Activated CD4-positive, alpha-beta T cell treated with anti-CD3 and anti-CD28 coated beads for 48 hours (primary cell): ENCODE data around the gene CAMTA1.

ENCODE experiments used
- DNase-seq: peaks from one replicate; pipeline ENCODE4 v3.0.0-alpha.2; 2020

The CAMTA1 gene

DNA sequence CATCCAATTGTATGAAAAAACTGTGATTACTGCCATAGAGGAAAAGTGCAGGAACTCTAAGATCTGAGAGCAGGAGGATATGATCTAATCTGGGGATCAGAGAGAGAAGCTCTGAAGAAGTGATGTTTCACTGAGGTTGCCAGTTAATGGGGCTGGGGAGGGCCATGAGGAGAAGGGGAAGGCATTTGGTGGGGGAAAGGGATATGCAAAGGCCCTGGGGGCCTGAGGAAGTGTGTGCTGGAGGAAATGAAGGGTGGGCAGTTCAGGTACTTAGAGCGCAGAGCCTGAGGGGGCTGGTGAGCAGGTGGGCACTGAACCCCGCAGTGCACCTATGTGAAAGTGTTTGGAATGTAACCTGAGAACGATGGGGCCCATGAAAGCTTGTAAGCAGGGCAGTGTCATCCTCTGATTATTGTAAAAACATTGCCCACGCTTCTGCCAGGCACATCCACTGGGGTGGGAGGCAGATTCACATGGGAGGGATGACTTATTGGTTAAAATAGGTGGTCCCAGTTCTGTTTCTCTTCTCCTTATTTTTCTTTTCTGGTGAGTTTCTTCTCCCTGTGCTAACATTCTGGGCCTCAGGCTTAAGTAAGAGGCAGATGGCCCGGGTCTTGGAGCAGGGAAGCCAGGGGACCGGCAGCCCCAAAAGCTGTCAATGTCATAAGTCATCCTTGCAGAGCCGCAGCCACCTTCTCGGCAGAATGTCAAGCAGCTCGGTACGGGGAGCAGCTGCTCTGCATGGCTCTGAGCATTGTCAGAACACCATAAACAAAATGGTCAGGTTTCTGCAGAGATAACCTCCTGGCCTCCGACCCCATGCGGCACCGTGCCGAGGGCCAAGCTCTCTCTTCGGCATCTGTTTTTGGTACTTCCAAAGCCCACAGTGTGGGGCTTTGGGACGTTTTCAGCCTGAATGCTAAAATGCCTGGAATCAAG lies 493.8 kb downstream of the CAMTA1 start:
- DNase-seq, result no peak

DNA sequence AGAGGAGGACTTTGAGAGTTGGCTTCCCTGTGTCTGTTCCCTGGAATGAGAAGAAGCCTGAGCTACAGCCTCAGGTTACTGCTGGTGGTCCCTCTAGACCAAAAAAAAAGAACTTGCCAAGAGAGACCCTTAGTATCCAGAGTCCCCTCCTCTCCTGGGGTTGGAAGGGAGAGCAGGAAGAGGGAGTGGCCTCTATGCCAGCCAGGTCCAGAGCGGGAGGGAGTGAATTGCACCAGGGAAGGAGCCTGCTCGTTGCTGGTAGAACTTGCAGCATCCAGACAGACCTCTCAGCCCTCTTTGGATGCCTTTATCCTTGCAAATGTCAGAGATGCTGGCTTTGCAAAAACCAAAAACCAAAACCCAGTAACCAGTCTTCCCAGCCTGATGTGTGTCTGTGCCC lies 494.5 kb downstream of the CAMTA1 start:
- no peak for DNase-seq

DNA sequence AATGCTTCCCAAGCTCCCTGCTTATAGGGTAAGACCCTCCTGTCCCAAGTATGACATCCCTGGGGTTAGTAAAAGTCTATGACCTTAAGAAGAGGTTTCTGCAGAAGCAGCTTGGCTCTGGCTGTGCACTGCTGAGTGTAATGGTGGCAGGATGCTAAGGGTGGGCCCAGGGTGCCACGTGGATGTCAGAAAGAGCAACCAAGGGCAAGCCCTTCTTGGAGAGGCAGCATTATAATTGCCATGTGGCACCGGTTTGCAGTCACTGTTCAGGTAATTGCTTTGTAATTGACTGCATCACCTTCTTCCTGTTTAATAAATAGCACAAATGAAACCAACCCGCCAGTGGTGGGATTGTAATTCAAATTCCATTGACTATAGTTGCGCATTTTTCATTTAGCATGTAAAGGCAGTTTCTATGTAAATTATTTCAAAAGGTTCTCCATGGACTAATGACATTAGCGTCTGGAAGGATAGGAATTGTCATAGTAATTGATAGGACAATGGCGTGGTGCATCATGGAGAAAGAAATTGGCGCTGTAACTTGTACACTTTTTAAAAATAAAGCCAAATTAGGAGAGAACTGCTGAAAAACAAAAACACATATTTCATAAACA lies 495.2 kb downstream of the CAMTA1 start:
- DNase-seq, result no peak

DNA sequence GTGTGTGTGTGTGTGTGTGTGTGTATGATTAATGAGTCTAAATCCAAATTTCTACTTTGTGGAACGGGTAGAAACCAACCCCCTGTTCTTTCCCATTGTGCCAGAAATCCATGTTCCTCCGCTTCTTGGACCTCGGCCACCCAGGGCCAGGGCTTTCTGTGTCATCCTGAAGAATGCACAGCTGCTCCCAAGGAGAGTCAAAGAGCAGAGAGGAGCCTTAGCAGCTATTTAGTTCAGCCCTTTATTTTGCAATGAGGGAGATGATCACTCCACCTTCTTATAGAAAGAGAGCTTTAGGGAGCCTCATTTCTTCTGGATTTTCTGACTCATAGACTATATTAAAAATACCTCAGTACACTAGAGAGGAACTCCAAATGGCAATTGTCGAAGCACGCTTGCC lies 496.6 kb downstream of the CAMTA1 start:
- no peak for DNase-seq

DNA sequence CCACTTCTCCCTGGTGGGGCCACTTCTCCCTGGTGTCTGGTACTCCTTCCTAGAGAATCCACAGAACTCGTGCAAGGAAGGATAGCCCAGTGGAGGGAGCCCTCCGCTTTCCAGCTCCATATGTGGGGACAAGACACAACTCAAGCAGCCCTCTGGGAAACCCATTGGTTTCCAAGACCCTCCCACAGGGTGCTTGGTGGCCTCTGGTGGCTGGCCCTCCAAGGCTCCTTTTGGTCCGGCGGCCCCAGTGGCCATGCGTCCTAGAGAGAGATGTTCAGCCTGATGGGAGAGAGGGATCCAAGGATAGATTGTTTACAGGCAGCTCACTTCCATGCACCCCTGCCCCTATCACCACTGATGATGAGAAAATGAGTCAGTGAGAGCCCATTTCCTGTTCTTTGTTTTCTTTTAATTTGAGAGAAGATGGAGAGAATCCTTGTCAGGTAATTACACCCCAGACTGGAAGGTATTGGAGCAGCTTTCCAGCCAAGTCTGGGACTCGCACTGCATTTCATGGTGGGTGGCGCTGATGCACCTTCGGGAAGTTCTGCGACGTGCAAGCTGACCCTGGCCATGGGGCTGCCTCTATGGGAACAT lies 499.7 kb downstream of the CAMTA1 start:
- no peak for DNase-seq

DNA sequence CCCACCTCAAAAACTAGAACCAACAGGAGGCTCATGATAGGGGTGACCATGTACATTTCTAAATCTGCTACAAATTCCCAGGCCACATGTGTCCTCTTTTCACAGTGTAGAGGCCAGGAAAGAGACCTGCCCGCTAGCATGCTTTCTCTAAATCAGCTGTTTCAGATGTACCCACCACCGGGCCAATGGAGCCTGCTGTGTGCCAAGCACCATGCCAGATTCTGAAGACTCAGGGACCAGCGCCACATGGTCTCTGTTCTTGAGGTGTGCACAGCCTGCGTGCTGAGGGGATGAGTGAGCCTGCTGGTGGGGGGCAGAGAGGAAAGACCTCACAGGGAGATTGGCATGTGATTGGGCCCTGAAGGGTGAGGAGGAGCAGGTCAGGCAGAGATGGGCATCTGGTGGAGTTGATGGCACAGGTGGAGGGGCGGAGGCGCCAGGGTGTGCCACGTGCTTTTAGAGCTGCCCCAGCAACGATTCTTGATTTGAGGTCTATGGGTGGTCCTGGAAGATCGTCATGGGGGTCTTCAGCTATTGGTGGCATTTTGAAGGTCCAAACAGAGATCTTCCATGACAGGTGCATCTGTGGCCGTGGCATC lies 500.7 kb downstream of the CAMTA1 start:
- DNase-seq, result no peak

DNA sequence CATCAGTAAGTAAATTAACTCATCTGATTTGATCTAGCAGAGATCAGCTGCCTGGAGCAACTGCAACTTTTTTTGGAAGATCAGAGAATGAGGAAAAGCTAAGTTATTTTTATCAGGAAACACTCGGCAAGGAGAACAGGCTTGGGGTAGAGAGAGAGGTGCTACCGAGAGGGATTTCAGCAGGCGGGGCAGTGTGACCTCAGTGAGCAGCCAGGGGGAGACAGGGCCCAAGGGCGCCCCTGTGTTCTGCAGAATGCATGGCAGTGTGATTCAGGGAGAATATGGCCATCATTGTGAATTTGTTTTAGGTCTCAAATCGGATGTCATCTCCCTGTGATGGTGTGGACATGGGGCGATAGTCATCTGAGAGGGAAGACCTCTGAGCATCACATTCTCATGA lies 501.8 kb downstream of the CAMTA1 start:
- DNase-seq, result no peak

DNA sequence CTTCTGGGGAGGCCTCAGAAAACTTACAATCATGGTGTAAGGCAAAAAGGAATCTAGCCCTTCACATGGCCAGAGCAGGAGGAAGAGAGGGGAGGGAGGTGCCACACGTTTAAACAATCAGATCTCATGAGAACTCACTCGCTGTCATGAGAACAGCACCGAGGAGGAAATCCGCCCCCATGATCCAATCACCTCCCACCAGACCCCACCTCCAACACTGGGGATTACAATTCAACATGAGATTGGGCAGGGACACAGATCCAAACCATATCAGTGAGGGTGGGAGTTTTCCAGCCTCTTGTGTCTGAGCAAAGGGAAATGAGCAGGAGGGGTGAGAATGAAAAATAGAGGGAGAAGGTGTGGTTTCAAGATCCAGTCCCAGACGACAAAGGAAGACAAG lies 503.7 kb downstream of the CAMTA1 start:
- DNase-seq, result no peak

DNA sequence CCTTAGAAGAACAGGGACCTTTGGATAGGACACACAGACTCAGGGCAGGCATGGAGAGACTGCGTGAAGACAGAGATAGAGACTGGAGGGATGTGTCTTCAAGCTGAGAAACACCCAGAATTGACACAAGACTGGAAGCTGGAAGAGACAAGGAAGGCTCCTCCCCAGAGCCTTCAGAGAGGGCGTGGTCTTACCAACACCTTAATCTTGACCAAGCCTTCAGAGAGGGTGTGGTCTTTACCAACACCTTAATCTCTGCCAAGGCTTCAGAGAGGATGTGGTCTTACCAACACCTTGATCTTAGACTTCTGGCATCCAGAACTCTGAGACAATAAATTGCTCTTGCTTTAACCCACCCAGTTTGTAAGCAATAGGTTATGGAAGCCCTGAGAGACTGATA lies 504.4 kb downstream of the CAMTA1 start:
- DNase-seq, result no peak

DNA sequence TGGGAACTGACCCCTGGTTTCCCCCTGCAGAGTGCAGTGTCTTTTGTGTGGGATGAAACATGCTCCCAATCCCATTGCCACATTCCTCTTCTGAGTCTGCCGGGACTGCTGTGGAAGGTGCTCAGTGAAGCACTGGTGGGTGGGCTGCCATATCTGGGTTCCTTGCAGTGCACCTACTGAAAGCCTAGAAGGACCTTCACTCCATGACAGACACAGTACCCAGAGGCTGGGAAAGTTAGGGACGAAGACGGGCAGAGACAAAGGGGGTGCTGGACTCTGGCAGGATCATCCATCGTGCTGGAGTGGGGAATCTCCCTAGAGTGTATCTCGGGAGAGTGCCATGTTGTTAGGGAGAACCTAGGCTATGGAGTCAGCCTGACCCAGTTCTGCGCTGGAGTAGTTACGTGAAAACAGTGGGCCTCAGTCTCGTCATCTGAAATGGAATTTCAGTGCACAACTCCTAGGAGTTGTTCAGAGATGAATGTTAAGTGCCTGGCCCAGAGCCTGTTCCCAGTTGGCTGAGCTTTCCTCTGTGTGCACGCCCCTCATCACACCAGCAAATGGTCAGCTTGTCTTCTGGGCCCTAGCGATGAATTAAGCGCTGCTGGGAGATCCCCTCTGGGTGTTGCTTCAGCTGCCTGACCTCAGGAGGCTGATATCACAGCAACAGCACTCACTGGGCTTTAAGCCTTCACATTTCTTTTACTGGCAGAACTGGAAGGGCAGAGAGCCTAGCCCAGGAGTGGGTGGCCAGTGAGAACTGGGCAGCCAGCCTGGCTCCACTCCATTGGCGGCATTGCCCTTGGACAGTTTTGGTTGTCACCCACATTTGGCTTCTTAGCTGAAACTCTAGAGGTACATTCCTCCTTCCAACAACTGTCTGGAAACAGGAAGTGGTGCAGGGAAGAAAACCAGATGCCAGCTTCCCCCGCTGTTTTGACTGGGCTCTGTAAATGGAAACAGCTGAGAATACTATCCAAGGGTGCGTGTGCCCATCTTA lies 506.0 kb downstream of the CAMTA1 start:
- DNase-seq, result no peak

DNA sequence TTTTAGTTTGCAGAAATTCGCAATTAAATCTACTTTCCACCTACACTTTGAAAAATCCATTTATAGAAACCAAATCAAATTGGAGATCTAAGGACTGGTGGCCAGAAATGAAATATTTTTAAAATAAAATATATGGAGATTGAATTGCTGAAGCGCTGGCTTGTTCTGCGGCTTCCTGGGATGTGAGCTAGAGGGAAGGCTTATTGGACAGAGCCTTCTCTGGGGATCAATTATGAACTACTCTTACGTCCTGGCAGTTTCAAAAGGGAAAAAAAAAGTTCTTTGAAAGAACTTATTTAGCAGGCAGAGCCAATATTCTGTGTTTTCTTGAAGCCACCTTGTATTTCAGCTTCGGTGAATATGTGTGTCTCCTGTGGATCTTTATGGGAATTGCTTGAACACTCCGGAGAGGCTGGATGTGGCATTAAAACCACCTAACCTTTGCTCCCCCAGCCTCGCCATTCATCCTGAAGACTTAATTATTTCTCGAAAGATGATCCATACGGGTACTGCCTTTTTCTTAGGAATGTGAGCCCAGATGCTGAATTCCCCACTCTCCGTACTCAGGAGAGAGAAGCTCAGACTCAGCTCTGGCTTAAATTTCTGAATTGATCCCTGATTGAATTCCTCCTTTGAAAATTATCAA lies 506.9 kb downstream of the CAMTA1 start:
- DNase-seq, result no peak

DNA sequence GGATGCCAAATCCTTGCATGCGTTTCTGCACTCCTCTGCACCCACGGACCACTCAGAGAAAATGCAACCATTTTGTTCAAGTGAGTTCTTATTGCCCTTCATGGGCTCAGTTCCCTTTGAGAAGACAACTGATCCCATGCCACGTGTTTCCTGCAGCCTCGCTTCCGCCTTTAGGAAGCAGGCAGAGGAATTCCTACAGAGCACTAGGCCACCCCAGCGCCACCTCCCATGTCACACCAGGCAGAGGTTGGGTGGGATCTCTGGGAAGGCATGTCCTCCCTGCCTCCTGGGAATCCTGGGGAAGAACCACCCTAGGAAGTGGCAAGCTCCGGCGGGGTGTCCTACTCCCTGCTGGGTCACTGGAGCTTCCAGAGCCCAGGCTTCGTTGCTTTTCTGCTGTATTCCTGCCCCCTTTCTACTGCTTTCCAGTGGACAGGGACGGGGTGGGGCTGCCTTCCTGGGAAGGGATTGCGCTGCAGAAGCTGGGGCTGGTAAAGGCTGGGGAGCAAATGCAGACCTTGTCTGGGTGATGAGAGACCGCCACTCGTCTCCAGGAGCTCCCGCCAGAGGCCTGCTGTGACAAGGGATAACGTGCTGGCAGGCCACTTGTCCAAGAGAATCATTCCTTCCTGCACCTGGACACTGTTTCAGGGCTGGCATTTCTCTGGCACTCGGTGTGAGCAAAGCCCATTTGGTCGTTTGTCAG lies 507.6 kb downstream of the CAMTA1 start:
- no peak for DNase-seq

DNA sequence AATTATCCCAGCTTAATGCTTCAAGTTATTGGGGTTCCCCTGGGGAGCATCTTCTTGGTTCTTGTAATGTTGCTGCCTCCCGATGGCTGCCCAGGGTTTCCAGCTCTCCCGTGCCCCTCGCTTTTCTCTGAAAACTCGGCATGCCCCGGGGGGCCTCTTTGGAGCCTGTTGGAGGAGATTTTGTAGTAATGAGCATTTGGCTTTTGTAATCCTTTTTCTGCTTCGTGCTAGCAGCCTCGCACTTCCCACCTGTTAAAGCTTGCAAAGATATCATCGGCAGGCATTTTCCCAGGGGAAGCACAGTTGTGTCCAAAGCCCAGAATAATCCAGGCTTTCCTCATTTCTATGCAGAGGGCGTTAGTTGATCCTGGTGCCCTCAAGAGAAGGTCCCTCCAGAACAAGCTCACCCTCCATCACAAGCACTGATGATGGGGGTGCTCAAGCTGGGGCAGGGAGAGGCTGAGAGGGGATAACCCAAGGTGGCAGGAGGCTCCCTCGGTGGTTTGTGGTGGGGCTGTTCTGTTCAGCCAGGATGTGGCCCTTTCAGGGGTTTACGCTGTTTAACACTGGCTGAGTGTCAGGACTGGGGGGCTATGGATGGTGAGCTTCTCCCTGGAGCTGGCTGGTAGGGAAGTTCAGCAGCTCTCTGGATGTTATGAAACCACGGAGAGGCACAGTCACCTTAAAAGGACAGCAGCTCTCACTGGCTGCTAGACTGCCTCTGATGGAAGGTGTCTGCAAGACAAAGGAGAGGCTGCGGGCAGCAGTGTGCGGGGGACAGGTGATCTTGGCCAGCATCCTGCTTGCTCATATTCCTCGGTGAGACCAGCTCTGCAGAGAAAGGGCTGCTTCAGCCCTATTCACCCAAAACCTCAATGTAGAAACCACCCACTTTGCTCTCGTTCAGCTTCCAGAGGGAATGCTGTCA lies 508.7 kb downstream of the CAMTA1 start:
- no peak for DNase-seq

DNA sequence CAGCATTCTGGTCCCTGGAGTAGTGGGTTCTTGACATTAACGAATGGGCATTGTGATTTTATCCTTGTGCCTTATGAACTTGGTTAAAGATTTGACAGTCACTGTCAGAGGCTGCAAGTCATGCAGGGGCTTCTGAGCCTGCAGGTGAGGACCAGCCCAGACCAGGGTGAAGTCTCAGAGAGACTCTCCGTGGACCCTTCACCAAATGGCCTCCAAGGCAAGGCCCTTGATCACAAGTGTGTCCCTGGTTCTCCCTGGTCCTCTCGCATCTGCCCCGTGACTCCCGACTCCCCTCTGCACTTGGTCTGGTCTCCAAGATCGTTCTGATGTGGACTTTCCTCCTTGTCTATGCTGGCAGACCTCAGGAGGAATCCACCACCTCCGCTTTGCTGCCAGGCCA lies 509.4 kb downstream of the CAMTA1 start:
- DNase-seq, result no peak

DNA sequence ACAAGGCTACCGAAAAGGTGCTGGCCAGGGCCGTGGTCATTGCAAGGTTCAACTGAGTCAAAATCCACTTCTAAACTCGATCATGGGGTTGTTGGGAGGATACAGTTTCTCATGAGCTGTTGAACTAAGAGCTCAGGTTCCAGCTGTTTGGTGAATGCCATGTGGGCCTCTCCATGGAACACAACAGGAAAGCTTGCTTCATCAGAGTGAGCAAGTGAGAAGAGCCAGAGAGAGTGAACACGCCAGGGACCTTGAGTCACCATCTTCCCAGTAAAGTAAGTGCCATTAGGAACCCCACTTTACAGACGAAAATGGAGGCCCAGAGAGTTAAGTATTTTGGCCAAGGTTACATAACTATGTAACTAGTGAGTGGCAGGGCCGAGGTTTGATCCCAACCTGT lies 510.7 kb downstream of the CAMTA1 start:
- no peak for DNase-seq

DNA sequence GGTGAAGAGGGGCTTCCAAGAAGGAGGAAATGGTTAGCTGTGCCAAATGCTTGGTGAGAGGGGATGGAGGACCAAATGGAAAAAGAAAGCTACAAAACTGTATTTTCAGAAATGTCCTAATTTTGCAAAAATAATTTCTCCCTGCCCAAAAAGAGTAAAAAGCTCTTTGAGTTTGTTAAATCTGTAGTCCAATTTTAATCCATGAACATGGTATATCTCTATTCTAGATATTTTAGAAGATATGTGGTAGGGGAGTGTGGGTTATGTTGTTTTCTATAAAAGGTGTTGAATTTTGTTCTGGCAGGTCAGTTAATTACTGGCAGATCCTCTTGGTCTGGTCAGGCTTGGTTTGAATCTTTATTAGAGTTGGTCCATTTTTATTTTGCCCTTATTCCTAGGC lies 511.7 kb downstream of the CAMTA1 start:
- DNase-seq, result no peak

DNA sequence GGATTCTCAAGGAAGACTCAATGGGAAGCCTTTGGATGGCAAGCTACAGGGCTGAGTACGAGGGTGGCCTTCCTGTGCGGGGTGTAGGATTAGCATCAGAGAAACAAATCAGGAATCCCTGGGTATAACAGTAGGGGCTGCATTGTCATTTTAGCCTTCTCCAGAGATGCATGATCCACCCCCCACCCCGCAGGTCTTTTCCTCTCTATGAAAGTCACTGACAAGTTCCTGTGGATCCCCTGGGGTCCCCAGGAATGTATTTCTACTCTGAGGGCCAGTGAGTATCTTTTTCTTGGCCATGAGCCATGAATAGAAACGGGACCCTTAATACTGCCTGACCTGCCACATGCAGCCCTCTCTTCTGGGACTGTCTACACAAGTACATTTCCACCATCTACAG lies 512.9 kb downstream of the CAMTA1 start:
- DNase-seq, result no peak

DNA sequence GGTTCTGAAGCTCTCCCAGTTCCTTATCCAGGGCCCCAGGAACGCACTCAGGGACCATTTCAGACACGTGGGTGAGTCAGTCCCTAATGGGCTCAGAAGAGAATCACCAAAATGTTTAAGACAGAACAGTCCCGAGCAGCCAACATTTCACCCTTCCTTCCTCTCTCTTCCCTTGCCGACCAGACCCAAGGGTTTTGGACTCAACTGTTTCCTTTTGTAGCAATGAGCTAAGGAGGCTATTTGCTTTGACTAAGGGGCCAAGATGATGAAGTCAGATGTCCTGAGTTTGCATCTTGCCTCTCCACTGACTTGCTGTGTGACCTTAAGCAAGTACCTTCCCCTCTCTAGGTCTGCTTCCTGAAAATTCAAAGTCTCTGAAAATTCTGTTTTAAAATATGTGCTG lies 513.5 kb downstream of the CAMTA1 start:
- DNase-seq, result no peak

DNA sequence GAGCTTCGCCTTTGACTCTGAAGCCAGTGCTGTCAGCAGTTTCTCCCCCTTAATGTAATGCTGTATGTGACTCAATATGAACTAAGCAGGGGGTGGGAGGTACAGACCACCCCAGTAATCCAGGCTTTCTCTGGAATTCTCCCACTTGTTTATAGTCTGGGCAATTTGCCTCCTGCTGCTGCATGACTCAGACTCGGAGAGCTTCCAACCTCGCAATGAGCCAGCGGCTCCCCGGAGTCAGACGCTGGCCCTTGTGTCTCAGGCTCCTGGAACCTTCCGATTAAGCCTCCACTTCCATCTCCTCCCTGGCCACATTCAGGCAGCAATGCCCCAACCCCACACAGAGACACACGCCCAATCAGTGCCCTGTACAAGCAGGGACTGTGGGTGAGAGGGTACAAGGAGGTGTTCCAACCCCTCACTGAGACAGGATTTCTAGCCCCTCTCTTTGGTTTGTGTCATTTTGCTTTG lies 514.1 kb downstream of the CAMTA1 start:
- DNase-seq, result no peak

DNA sequence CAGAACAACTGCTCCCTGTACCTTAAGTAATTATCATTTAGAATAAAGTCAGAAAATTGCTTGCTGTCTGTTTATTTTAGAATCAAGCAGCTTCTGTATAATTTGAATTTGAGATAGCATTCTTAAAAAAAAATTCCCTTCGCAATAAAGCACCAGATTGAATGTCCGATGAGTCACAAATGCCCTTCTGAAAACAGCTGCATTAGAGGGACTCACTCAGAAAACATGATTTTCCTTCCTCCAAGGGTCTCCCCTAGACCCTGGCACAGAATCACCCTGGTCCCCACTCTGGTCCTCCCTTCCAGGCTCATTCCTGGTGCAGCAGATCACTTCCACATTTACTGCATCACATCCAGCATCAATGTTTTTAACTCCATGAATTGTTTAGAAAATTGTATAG lies 514.7 kb downstream of the CAMTA1 start:
- DNase-seq, result no peak
